Adipose tissue (tissue), 3 donors: ENCODE data around the gene NUSAP1. TPM values are rescaled to one million over a fixed set of nuclear protein-coding genes. Genes with fewer than 3 reads are reported as not detected.

Source experiments
- polyA plus RNA-seq, 3 donors: library from polyadenylated mRNA; stranded (reverse); fragments of 200-250 nt; gene quantifications; one replicate each; pipeline ENCODE4 v1.2.3, GENCODE V29; 2013
- donor health status: healthy with polysubstance abuse.
- donor health status: Bipolar disorder and iron deficiency.
- donor health status: healthy.

NUSAP1 gene
- polyA plus RNA-seq, 3 donors, result 0.95 to 2.0 (median 1.1) TPM

Other genes with a start within 250 kb of the NUSAP1 start
- gene INO80, start 216.6 kb upstream of the NUSAP1 start, polyA plus RNA-seq, result 10 to 100 TPM in 2 of 3 donors, 1 to 10 TPM in 1; 7.5 to 17.5 (median 13.4) TPM
- under 1 TPM in 1 of 3 donors, not detected in 2; 0.10 TPM for gene EXD1, start 102.1 kb upstream of the NUSAP1 start, polyA plus RNA-seq
- 10 to 100 TPM; 38.0 to 71.5 (median 51.8) TPM for gene CHP1, start 101.6 kb upstream of the NUSAP1 start, polyA plus RNA-seq
- under 1 TPM in 2 of 3 donors, not detected in 1; 0.39 to 0.48 TPM for gene OIP5, start 290 bp upstream of the NUSAP1 start, polyA plus RNA-seq
- gene NDUFAF1, start 69.6 kb downstream of the NUSAP1 start, polyA plus RNA-seq, result 10 to 100 TPM; 11.1 to 23.8 (median 16.6) TPM
- 10 to 100 TPM in 2 of 3 donors, 1 to 10 TPM in 1; 7.7 to 22.9 (median 16.3) TPM for gene RTF1, start 84.2 kb downstream of the NUSAP1 start, polyA plus RNA-seq
- 1 to 10 TPM in 1 of 3 donors, under 1 TPM in 2; 0.34 to 2.3 (median 0.79) TPM for gene ITPKA, start 161.0 kb downstream of the NUSAP1 start, polyA plus RNA-seq
- 1 to 10 TPM in 1 of 3 donors, under 1 TPM in 2; 0.39 to 1.0 (median 0.86) TPM for gene LTK, start 180.9 kb downstream of the NUSAP1 start, polyA plus RNA-seq
- 10 to 100 TPM; 10.9 to 15.7 (median 15.7) TPM for gene RPAP1, start 211.4 kb downstream of the NUSAP1 start, polyA plus RNA-seq
- gene TYRO3, start 226.3 kb downstream of the NUSAP1 start, polyA plus RNA-seq, result 10 to 100 TPM; 13.2 to 76.9 (median 17.5) TPM